Stimulated activated CD4-positive, alpha-beta T cell treated with anti-CD3 and anti-CD28 coated beads, Interleukin-4, amount 100 ng/mL, for 24 hours (primary cell): Measurements from ENCODE around the gene FPR3.
"Not testable (repeated sequence)": the region's sequence is repeated elsewhere in the genome, so short reads cannot be mapped to it uniquely, and the experiment has no call there.

ENCODE experiments used
- DNase-seq: peaks from one replicate; pipeline ENCODE4 v3.0.0-alpha.2; 2020

FPR3 gene

DNA sequence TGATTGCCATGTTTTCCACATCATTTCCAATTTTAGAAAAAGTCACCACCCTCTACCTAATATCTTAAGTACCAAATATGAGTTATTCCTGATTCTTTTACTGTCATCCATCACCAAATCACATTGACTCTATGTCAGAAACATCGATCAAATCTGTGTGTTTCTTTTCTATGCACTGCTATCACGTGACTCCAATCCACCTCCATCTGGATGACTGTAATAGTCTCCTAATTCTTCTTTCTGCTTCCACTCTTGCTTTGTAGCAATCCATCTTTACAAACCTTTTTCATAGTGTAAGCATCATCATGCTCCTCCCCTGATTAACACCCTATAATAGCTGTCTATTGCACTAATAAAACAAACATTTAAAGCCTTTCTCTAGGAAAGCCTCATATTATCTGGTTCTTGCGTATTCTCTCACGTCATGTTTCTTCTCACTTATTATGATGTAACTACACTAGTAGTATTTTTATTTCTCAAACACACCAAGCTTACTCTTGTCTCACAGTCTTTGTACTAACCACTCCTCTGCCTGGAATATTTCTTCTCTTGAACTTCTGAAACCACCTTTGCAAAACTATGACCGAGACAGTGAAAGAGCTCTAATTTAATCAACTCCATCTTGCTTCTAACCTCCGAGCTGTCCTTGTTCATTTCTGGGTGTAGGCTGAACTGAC lies 10.7 kb upstream of the FPR3 start:
- DNase-seq: no peak

GRCh38 chr19:51784922-51785690 lies 9.9 kb upstream of the FPR3 start:
- peak; percentile 70 for DNase-seq

GRCh38 chr19:51786646-51787494 lies 8.1 kb upstream of the FPR3 start:
- no peak for DNase-seq

DNA sequence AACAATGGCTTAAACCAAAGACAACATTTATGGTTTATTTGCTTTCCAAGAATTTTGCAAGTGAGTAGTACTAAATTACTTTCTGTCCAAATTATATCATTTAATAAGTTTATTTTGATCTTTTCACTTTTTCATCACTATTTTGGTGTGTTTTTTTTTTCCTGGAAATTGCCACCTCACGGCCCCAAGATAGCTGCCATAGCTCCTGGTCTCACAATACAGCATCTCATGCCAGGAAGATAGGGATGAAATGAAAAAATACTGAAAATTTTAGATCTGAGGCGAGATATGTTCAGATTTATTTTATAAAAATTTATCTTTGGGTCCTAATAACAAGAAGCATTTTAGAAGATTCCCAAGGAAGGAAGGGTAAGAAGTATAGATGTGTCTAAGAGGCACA lies 6.9 kb upstream of the FPR3 start:
- no peak for DNase-seq

- DNase-seq: no peak
Measured at GRCh38 chr19:51789061-51789795, 5.7 kb upstream of the FPR3 start.

DNA sequence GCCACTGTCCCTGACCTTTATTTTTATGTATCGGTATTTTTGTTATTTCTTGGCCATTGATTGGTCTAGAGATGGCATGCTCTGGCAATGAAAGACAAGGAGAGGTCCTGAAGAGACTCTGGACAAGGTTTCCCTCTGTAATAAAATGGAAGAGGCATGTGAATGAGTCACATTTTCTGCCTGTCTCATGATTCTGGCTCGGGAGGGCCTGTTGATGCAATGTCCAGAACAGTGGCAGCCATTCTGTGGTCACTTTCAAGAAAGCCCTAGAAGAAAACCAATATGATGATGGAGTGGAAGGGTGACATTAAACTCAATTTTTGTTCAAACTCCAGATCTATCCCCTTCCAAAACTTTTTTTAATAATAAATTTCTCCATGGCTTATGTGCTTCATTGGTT lies 2.0 kb upstream of the FPR3 start:
- no peak for DNase-seq

DNA sequence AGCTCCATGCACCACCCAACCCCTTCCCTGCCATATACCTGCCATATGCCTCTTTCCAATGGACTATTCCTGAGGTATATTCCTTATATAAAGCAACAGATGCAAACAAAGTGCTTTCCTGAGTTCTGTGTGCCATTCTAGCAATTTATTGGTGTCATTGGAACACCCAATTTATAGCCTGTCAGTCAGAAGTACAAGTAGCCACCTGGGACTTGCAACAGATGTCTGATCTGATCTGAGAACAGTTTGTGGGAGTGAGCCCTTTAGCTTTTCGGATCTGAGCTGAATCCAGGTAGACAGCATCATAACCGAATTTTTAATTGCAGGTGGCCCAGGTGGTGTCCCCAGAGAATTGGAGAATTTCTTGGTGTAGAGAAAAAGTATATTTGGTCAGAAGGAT lies 963 bp upstream of the FPR3 start:
- no peak for DNase-seq

GRCh38 chr19:51796195-51796679 lies 1.3 kb downstream of the FPR3 start:
- DNase-seq: no peak

GRCh38 chr19:51797480-51797879 lies 2.5 kb downstream of the FPR3 start:
- DNase-seq: no peak

GRCh38 chr19:51798062-51798461 lies 3.1 kb downstream of the FPR3 start:
- no peak for DNase-seq

DNA sequence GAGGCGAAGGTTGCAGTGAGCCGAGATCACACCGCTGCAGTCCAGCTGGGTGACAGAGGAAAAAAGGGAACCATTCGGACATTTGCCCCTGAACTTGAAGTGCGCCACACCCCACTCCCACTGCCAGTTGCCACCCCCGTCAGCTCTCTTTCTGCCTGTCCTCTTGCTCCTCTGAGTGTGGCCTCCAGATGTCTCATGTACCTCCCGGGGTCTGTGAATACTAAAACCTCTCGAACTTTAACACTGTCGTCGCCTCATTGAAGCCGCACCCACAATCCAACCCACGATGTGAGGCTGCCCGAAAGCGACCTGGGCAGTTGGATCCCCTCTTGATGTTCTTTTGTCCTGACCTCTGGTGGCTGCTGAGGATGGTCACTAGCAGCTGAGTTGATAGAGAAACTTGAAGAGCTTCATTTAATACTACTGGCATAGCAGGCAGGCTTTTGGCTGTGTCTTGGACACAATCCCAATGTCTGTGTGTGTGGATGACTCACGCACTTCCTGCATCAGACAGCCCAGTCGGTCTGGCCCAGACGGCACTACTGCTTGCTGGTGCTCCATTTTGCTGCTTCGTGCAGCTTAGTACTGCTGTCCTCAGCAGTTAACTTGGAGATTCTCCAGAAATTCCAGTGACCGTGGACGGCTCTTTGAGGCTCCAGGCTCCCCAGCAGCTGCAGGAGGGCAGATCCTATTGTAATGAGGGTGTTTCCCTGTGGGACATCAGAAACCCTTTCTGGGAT lies 4.2 kb downstream of the FPR3 start:
- DNase-seq: no peak

DNA sequence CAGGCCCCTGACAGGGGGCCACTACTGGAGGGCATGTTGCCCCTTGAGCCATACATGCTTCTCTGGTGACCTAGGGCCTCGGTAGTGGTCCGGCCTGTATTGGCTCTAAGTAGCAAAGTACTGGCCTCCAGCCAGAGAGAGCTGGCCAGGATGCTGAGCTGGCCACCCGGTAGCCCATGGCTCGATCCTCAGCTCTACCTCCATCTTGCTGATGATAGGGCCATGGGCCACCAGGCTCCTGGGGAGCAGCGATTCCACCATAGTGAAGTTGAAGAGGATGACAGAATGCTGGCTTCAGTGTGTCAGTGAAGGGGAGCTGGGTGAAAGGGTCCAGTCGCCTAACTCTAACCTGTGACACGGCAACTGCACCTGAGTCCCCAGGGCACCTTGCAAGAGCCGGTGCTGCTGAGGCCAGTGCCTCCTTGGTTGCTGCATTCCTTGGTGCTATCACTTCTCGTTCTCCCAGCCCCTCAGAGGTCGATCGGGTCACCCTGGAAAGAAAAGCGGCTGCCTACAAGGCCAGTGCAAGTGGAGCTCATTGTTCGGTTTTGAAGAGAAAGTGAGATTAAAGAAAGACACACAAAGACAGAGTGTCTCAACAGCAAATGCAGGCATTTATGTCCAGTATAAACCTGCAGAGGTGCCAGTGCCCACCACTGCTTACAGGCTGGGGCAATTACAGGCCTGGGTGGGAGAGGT lies 5.0 kb downstream of the FPR3 start:
- no peak for DNase-seq

DNA sequence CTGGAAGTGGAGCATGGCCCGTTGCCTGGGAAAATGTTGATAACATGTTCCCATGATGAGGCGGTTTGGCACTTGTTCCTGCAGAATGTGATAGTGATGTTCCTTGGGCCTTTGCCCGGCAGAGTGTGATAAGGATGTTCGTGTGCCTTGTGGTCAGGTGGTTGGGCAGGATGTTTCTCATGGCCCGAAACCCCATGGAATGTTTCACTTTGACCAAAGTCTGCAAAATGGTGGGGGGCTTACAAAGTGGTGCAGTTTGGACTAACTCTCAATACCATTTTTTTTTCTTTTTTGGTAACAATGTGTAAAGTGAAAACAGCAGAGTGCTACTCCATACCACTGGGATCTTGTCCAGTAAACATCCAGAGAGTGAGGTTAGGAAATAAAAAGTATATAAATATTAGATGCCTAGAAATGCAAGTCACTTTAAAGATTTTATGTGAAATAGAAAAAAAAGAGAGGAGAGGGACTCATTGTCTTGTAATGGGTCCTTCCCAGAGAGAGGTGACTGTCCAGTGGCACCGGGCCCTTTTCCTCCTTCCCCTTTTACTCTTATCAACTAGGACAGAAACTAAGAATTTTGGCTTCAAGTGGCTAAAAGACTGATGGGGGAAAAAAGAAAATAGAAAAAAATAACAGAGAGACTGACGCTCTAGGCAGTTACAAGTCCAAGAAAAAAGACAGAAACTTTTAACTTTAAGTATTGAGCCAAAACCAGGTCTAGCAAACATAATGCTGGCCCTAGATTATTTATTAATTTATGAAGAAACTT lies 5.7 kb downstream of the FPR3 start:
- no peak for DNase-seq

DNA sequence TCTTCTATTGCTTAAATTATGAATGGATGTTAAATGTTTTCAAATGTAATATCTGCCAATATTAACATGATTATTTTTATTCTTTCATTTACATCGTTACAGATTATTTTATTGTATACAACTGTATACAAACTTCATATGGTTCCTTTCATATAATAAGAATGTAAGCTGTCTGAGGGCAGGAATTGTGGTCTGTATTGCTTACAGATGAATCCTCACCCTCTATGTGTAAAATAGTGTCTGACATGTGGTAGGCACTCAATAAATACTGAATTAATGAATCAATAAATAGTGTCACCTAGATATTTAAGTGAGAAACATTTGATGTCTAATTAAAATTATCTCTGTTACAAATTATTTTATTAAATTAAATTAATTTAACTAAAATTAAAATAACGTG lies 7.8 kb downstream of the FPR3 start:
- no peak for DNase-seq

DNA sequence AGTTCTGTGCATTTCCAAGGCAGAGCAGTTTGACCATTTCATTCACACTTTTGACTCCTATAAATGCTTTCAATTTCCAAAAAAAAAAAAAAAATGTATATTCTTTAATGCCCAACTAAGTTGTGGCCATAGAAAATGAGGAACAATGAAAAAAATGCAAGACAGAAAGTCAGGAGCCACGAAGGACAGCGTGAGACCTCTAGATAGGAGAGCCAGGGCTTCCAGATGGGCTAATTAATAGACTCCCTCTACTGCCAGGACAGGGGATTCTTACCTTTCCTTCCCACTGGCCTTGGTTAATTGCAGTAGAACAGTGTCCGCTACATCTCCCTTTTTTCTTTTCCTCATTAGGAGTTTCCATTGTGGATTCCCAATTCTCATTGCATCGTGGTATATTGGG lies 8.6 kb downstream of the FPR3 start:
- DNase-seq: no peak

GRCh38 chr19:51803967-51804366 lies 9.0 kb downstream of the FPR3 start:
- DNase-seq: no peak

GRCh38 chr19:51804789-51805188 lies 9.8 kb downstream of the FPR3 start:
- DNase-seq: not testable (repeated sequence)

DNA sequence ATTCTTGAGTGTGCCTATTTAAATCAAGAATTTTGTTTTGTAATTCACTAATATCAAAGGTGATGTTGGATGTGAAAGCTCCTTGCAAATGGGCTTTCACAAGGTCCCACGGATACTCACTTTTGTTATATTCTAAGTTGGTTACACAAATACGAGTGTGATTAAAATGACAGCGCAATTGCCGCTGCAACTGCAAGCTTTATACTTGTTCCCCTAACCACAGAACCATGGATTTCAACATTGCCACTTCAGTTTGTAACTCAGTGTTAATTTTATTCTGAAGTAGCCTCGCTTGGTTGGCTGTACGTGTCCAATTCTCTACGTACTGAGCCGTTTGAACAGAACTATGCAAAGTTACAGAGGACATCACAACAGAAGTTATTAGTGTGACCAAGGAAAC lies 10.4 kb downstream of the FPR3 start:
- not testable (repeated sequence) for DNase-seq

DNA sequence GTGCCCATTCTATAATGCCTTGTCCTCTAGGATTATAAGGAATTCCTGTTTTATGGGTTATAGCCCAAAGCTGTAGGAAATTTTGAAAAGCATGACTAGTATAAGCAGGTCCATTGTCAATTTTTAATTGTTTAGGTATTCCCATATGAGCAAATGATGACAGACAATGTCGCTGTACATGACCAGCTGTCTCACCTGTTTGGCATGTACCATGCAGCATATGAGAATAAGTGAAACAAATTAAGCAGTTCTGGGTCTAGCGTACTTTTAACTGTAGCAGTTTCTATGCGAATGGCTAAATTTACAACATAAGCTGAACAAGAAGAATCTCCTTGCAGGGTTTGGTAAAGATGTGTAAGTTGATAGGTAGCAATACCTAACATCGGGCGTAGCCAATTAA lies 11.6 kb downstream of the FPR3 start:
- DNase-seq: not testable (repeated sequence)

DNA sequence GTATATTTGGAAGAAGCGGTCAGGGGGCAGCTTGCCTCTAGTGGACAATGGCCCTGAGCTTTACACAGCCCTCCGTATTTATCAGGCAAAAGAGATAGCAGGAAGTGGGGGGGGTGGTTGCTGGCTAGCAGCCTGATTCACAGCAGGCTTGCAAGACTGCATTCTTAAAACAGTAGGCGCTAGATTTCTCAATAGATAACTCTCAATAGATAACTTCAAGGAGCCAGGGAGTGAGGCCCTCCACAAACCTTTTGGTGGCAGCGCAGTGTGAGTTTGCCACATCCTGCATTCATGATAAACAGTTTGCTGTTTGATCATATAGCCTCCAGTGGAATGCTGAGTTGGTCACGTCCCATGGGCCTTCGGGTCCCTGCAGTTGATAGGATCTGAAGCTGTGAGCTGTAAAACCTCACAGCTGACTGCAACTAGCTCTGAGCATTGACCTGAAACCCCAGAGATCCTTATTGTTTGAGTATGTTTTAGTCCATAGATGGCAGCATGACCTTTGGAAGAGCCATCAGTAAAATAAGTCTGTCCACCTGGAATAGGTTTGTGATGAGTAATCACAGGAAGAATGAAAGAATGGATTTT lies 12.2 kb downstream of the FPR3 start:
- no peak for DNase-seq
